ENCODE data around the gene PFDN4.
"Not testable (repeated sequence)": the region's sequence is repeated elsewhere in the genome, so short reads cannot be mapped to it uniquely, and the experiment has no call there.

Gene PFDN4

GRCh38 chr20:54203281-54203680 is 4.6 kb upstream of the PFDN4 start:
- no peak for DNase-seq

DNA sequence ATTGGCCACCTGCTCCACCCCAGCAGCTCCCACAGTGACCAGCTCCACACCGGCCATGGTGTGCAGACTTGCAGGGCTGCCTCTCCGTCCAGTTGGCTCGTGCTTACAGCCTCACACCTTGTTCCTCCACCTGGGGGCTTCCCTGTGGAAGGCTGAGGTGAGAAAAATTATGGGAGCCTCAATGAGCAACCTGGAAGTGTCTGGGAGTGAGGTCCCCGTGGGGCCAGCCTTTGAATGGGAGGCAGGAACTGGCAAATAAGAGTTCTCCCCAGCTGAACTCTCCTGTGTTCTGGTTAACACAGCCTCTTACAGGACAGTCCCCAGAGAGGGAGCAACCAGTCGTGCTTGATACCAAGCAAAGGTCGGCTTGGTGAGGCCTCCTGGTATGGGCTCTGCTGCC is 3.8 kb upstream of the PFDN4 start:
- no peak for DNase-seq

DNA sequence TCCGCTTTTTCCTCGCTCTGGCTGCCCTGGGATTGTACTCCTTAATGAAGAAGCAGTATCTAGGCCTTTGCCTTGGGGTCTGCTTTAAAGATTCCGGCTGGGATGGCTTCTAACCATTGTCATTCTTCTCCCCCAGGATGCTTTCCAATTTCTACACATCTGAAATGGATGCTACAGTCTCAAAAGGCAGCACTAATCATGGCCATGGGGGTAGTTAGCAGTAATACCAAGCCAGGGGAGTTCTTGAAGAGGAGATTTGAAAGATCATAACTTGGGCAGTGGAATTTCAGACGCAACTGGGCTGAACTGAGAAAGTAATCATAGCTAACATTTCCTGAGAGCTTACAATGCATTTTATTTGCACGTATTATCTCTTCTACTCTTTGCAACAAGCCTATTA is 3.4 kb upstream of the PFDN4 start:
- DNase-seq = no peak

DNA sequence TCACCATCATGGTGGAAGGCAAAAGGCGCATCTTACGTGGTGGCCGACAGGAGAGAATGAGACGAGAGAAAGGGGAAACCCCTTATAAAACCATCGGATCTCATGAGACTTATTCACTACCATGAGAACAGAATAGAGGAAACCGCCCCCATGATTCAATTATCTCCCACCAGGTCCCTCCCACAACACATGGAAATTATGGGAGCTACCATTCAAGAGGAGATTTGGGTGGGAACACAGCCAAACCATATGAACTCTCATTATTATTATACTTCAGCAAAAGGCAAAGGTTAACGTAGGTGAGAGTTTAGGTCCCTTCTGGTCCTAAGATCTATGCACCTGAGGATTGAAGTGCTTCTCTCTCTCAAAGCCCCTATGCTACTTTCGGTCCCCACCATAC is 2.4 kb upstream of the PFDN4 start:
- DNase-seq = no peak

DNA sequence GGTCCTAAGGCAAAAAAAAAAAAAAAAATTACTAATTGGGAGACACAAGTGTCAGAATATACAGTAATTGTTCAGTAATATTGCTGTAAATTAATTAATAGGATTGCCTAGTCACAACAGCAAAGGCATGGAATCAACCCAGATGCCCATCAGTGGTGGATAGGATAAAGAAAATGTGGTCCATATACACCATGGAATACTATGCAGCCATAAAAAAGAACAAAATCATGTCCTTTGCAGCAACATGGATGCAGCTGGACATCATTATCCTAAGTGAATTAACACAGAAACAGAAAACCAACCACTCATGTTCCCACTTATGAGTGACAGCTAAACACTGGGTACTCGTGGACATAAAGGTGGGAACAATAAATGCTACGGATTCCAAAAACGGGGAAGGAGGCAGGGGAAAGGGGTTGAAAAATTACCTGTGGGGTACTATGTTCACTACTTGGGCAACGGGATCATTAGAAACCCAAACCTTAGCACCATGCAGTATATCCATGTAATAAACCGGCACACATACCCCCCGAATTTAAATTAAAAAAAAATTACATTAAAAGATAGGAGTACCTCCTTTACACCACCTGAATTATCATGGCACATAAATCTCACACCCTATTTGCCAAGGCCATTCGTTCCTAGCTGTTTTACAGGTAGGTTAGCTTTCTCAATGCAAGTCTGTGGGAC is 689 bp upstream of the PFDN4 start:
- no peak for DNase-seq

DNA sequence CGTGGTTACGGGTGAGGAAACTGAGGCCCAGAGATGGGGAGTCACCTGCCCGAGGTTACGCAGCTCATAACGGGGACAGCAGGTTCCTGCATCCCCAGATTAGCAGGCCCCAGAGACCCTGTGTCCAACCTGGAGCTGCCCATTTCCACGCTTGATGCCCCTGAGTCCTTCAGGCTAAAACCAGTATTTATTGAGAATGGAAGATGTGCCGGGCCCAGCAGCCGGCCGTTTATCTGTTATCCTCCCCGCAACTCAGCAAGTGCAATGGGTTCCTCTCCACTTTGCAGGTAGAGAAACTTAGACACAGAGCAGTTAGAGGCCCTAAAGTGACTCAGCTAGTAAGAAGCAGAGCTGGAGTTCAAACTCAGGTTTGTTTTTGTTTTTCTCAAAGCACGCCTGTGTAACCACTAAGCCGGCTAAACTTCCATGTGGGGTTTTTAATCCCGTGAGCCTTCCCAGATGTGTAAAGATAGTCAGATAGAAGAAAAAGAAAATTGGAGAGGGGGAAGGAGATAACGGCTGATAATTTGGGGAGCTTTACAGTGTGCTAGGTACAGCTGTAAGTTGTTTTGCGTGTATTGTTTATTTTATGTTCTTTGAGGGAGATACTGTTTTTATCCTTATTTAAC is 775 bp downstream of the PFDN4 start:
- no peak for DNase-seq

DNA sequence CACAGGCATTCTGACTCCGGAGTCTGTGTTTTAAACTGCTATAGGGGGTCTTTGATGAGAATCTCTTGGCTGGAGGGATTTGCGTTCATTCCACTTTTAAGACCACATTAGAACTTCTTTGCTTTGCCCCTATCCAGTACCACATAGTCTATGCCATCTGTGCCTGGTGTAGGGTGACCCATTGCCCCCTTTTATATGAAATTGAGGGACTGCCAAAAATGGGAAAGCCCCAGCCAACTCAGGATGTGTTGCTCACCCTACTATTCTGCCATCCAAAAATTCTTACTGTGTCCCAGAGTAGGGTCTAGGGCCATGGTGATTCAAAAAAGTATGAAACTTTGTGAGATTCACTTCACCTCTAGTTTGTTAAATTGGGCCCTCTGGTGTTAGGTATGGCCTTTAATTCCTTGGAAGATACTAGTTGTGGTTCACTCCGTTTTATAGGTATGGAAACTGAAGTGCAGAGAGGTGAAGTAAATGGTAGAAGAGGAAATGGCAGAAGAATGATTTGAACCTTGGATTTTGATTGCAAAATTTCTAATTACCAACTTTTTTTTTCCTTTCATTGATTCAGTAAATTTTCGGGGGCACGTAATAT is 1.4 kb downstream of the PFDN4 start:
- no peak for DNase-seq

DNA sequence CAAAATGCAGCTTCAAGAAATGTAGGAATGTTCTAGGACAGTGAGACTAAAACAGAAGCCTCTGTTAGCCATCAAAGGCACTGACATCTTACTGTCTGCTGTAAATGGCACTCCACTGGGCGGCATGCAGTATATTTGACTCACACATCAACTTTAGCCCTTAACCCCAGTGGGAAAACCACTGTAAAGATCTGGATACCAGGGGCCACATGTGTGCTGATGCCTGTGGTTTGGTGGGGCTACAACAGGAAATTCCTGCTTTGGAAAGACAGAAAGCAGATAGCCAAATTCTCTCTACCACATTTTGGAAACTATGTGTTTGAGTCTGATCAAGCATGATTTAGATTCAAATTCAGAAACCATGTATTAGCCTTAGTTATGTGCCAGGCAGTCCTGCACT is 4.3 kb downstream of the PFDN4 start:
- DNase-seq = no peak

DNA sequence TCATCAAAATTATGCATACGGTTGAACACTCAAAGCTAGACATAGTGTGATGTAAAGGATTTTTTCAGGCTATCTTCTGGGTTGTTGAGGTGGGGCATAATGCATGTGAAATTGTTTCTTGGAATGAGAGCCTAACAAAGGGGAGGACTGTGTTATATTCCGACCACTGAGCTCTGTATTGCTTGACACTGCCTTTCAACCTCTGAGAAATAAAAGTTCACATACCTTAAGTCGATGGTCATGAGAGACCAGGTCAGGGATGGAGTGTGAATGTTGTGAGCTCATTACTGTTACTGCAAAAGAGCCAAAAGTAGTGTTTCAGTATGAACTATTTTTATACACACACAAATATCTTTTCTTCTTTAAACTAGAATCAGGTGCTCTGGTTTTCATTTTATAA is 5.0 kb downstream of the PFDN4 start:
- DNase-seq = no peak

- no peak for DNase-seq
Measured at GRCh38 chr20:54214566-54214965, 6.7 kb downstream of the PFDN4 start.

DNA sequence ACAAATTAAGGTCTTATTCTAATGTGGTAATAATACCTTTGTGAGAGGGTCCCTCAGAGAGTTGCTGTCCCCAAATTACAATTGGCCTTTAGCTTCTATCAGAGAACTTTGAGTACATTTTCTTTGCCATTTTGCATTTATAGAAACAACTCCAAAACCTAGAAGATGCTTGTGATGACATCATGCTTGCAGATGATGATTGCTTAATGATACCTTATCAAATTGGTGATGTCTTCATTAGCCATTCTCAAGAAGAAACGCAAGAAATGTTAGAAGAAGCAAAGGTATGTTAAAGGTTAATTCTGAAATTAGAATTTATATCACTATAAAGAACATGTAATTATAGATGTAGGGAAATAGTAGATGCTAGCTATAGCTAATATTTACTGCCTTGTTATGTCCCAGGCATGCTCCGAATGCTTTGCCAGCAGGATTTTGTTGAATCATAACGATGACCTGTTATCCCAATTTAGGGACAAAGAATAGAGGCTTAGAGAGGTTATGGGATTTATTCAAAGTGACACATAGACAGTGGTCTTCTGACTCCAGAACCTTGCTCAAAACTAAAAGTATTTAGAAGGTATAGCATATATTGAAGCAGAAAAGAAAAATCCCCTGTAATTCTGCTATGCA is 7.4 kb downstream of the PFDN4 start:
- no peak for DNase-seq

GRCh38 chr20:54217762-54218161 is 9.9 kb downstream of the PFDN4 start:
- DNase-seq = no peak

DNA sequence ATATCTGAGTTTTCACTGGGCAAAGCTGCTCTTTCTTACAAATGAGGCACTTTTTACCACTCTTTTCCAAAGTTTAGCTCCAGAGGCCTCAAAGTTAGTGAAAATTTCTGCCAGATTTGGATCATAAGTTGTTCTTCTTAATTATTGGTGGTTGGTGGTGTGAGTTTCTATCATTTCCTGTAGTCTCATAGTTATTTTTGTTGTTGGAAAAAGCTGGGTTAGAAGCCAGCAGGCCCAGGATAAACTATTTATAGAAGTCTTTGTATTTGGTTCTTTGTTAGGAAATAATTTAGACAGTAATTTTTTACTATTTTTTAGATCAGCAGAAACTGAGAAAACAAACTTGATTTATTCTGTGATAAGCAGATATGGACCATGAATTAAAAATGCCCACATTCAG is 10.6 kb downstream of the PFDN4 start:
- no peak for DNase-seq

DNA sequence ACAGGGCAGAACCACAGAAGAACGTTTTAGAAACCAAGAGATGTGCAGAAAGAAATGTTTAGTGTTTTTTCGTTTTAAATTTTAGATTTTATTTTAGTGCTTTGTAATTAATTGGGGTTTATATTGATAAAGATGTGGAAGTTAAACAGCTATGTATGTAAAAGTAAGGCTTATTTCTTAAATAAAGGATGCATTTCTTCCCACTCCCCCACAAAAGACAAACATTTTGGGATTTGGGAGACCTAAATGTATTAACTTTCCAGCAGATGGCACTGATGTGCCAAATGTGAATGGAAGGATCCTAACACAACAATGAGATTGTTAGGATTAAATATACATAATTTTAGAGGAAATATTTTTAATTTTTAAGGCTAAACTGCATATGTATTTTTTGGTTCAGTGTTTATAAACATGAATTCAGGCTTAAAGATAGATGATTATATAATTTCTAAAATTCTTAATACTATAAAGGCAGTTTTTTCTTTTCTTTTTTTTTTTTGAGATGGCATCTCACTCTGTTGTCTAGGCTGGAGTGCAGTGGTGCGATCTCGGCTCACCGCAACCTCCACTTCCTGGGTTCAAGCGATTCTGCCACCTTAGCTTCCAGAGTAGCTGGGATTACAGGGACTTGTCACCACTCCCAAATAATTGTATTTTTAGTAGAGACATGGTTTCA is 12.0 kb downstream of the PFDN4 start:
- no peak for DNase-seq

GRCh38 chr20:54220722-54221121 is 12.8 kb downstream of the PFDN4 start:
- no peak for DNase-seq

- peak; percentile 14 for DNase-seq
Measured at GRCh38 chr20:54221353-54221752, 13.5 kb downstream of the PFDN4 start.

DNA sequence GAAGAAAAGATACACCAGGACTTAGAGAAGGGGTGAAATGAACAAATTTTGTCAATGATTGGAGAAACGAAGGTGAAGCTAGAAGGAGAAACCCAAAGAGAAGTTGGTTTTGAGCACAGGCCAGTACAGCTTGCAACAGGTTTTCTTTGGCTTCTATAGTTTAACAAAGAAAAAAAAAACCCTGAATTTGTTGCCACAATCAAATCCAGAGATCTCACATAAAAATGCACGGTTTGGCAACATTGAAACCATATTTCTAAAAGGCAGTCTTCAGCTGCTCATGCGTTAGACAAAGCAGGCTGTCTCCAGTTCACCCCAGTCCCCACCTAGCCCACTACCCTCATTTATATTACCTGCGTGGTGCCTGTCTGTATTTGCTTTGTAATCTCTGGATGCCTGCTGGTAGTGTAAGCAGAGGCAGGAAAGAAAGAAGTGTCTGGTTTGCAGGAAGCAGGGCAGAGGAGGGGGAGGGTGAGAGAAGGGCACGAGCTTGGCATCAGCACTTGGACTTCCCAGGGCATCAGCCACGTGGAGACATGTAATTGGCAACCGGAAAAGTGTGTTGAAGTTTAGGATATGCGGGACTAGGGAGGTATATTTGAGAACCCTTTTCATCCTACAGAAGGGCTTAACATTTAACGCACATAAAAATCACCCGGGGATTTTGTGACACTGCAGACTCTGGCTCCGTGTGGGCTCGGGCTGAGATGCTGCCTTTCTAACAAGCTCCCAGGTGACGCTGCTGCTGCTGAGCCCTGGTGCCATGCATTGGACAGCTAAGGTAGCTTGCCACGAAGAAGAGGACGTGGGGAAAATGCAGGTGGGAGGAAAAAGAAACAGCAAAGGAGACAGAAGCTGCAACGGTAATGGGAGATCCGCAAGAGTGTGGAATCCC is 14.4 kb downstream of the PFDN4 start:
- DNase-seq = no peak

DNA sequence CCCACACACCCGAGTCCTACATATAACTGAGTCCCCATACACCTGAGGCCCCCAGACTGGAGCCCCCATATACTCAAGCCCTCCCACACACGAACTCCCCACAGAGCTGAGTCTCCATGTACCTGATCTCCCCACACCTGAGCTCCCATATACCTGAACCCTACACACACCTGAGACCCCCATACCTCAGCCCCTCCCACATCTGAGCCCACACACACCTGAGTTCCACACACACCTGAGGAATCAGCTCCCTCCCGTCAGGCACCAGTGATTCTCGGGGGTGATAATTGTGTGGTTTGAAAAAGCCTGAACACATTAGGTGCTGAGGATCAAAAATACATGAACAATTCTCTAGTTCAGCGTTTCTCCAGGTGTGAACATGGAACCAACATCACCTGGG is 15.4 kb downstream of the PFDN4 start:
- DNase-seq = no peak

GRCh38 chr20:54223751-54224150 is 15.9 kb downstream of the PFDN4 start:
- DNase-seq = no peak

- DNase-seq = not testable (repeated sequence)
Measured at GRCh38 chr20:54224642-54225041, 16.8 kb downstream of the PFDN4 start.

GRCh38 chr20:54227241-54227640 is 19.4 kb downstream of the PFDN4 start:
- DNase-seq = no peak

DNA sequence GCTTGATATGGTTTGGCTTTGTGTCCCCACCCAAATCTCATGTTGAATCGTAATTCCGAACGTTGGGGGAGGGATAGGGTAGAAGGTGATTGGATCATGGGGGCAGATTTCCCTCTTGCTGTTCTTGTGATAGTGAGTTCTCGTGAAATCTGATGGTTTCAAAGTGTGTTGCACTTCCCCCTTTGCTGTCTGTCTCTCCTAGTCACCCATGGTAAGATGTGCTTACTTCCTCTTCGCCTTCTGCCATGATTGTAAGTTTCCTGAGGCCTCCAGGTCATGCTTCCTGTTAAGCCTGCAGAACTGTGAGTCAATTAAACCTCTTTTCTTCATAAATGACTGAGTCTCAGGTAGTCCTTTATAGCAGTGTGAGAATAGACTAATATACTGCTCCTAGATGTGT is 19.9 kb downstream of the PFDN4 start:
- DNase-seq = no peak

- no peak for DNase-seq
Measured at GRCh38 chr20:54228841-54229240, 21.0 kb downstream of the PFDN4 start.
